SJSA1 (cell line): ENCODE measurements around the gene ZSWIM6. TPM values are rescaled to one million over a fixed set of nuclear protein-coding genes. Genes with fewer than 3 reads are reported as not detected.

Source experiments
- DNase-seq, 2 experiments: peaks; one replicate each; pipeline ENCODE4 v3.0.0-alpha.2; 2015 to 2020; ENCODE audit warnings: low spot score in 2 of 2, low read depth in 1 of 2
- H3K27ac ChIP-seq: fragments of 250-450 bp; sonication (Bioruptor Pico); 2 replicates; pipeline ENCODE4 v1.5.1; 2020; ENCODE audit warnings: mild to moderate bottlenecking, moderate library complexity
- H3K27me3 ChIP-seq: fragments of 250-450 bp; sonication (Bioruptor Pico); replicated peaks from 2 replicates; pipeline ENCODE4 v1.5.1; 2020; ENCODE audit warnings: mild to moderate bottlenecking, moderate library complexity
- H3K36me3 ChIP-seq: fragments of 250-450 bp; sonication (Bioruptor Pico); 2 replicates; pipeline ENCODE4 v1.5.1; 2020; ENCODE audit warnings: mild to moderate bottlenecking
- H3K4me1 ChIP-seq: fragments of 250-450 bp; sonication (Bioruptor Pico); replicated peaks from 2 replicates; pipeline ENCODE4 v1.6.1; 2021; ENCODE audit warnings: mild to moderate bottlenecking
- H3K4me3 ChIP-seq: fragments of 250-450 bp; sonication (Bioruptor Pico); 2 replicates; pipeline ENCODE4 v1.5.1; 2020; ENCODE audit warnings: mild to moderate bottlenecking
- H3K9me3 ChIP-seq: fragments of 250-450 bp; sonication (Bioruptor Pico); replicated peaks from 2 replicates; pipeline ENCODE4 v1.5.1; 2020; ENCODE audit warnings: mild to moderate bottlenecking
- total RNA-seq: library from RNA; depleted of rRNA; stranded (reverse); fragments of >200 nt; shearing (Covaris generic); gene quantifications from 2 replicates; pipeline ENCODE4 v1.2.3, GENCODE V29; 2014; rRNA removed

ZSWIM6 gene
- total RNA-seq, 1 experiment from 2014 or later = 13.1 TPM

DNA sequence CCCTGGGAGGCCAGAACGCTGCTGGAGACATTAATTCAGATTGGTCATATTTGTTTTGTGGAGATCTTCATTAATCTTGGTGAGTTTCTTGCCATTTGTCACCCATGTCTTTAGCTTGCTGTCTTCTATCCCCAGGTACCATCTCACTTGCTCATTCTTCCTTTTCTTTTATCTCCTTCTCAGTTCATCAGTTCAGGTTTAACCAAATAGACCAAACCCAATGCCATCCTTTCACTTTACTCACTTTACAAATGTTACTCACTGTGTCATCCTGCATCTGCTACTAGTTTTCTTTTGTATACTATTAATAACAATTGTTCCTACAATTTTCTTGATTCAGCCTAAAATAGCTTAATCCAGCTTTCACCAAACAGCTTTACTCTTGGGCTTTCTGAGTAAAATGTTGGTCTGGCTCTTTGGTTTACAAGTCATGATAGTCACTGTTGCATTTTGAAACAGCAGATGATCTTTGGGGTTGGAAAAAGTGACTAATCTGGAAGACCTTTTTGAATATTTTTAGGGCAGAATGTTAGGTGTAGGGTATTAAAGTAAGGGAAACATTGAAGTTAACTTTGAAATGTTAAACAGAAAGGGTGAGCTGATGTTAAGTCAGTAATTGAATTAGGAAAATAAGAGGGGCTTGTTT, 246.9 kb downstream of the ZSWIM6 start:
- Histone ChIP-seq H3K9me3 (no peaks in the 10 kb centered on the region), H3K4me1 (peaks cover 18% of the 10 kb centered on the region), H3K36me3 (no peaks in the 10 kb centered on the region), H3K4me3 (no peak overlapping the region), H3K27ac (no peak overlapping the region), H3K27me3 (no peaks in the 10 kb centered on the region)
- DNase-seq = no peak

GRCh38 chr5:61582205-61582820, 250.3 kb downstream of the ZSWIM6 start:
- peaks cover 18% of the 10 kb centered on the region for H3K4me1 ChIP-seq
- no peaks in the 10 kb centered on the region for H3K27me3 ChIP-seq
- no peak overlapping the region for H3K27ac ChIP-seq
- no peak for DNase-seq
- no peaks in the 10 kb centered on the region for H3K9me3 ChIP-seq
- H3K36me3 ChIP-seq = no peaks in the 10 kb centered on the region
- H3K4me3 ChIP-seq = no peak overlapping the region

GRCh38 chr5:61582887-61583286, 250.8 kb downstream of the ZSWIM6 start:
- peaks cover 24% of the 10 kb centered on the region for H3K4me1 ChIP-seq
- H3K36me3 ChIP-seq = no peaks in the 10 kb centered on the region
- H3K4me3 ChIP-seq = no peak overlapping the region
- no peaks in the 10 kb centered on the region for H3K9me3 ChIP-seq
- no peaks in the 10 kb centered on the region for H3K27me3 ChIP-seq
- no peak for DNase-seq
- no peak overlapping the region for H3K27ac ChIP-seq

GRCh38 chr5:61586096-61587084, 254.3 kb downstream of the ZSWIM6 start:
- no peaks in the 10 kb centered on the region for H3K27me3 ChIP-seq
- H3K4me3 ChIP-seq = no peak overlapping the region
- no peak for DNase-seq
- no peaks in the 10 kb centered on the region for H3K9me3 ChIP-seq
- H3K27ac ChIP-seq = peak overlapping the region; percentile 84
- H3K4me1 ChIP-seq = peaks cover 51% of the 10 kb centered on the region
- no peaks in the 10 kb centered on the region; the same call in 1 of the 2 replicates for H3K36me3 ChIP-seq

DNA sequence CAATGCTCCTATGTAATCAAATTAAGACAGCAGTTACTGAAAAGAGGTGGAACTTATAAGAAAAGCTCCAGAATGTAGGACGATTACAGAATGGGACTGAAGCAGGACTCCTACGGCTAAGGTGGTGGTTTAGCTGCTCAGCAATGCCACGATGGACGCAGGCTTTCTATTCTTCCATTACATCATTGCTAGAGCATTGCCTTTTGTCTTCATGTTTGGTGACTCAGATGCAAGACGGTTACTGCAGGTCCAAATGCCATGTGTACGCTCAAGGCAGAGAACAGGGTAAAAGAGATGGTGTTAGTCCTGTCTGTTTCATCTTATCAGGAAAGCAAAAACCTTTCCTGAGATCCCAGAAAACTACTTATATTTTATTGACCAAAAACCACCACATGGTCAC, 255.1 kb downstream of the ZSWIM6 start:
- Histone ChIP-seq H3K27ac (peak overlapping the region; percentile 84), H3K4me1 (peaks cover 52% of the 10 kb centered on the region)

GRCh38 chr5:61588216-61588615, 256.2 kb downstream of the ZSWIM6 start:
- Histone ChIP-seq H3K36me3 (no peaks in the 10 kb centered on the region; the same call in 1 of the 2 replicates), H3K4me3 (no peak overlapping the region), H3K27me3 (no peaks in the 10 kb centered on the region), H3K4me1 (peaks cover 52% of the 10 kb centered on the region), H3K27ac (no peak overlapping the region), H3K9me3 (no peaks in the 10 kb centered on the region)
- no peak for DNase-seq

More for the DNA sequence above, 255.1 kb downstream of the ZSWIM6 start:
- DNase-seq = peak; percentile 72 to 82
- Histone ChIP-seq H3K36me3 (no peaks in the 10 kb centered on the region; the same call in 1 of the 2 replicates), H3K9me3 (no peaks in the 10 kb centered on the region), H3K27me3 (no peaks in the 10 kb centered on the region), H3K4me3 (no peak overlapping the region)

DNA sequence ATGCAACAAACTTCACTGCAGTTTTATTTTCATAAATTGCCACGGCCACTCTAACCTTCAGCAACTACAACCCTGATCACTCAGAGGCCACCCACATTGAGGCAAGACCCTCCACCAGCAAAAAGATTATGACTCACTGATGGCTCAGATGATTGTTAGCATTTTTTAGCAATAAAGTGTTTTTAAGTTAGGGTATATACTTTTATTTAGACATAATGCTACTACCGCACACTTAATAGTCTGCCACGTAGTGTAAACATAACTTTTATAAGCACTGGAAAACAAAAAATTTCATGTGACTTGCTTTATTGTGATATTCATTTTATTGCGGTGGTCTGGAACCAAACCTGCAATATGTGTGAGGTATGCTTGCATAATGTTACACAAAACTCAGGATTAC, 257.9 kb downstream of the ZSWIM6 start:
- Histone ChIP-seq H3K4me3 (no peak overlapping the region), H3K27ac (peak overlapping the region; percentile 37), H3K9me3 (no peaks in the 10 kb centered on the region), H3K36me3 (no peaks in the 10 kb centered on the region; the same call in 1 of the 2 replicates), H3K4me1 (peaks cover 52% of the 10 kb centered on the region), H3K27me3 (no peaks in the 10 kb centered on the region)
- DNase-seq = peak; percentile 87 to 92

GRCh38 chr5:61590473-61590872, 258.4 kb downstream of the ZSWIM6 start:
- H3K4me1 ChIP-seq = peaks cover 52% of the 10 kb centered on the region
- no peaks in the 10 kb centered on the region for H3K27me3 ChIP-seq
- H3K36me3 ChIP-seq = no peaks in the 10 kb centered on the region; the same call in 1 of the 2 replicates
- no peaks in the 10 kb centered on the region for H3K9me3 ChIP-seq
- DNase-seq = no peak
- peak overlapping the region; percentile 37 for H3K27ac ChIP-seq
- H3K4me3 ChIP-seq = no peak overlapping the region

- H3K36me3 ChIP-seq = no peaks in the 10 kb centered on the region; the same call in 1 of the 2 replicates
- H3K27me3 ChIP-seq = no peaks in the 10 kb centered on the region
- peak in 1 of 2 experiments; percentile 18 for DNase-seq
- no peak overlapping the region for H3K4me3 ChIP-seq
- H3K4me1 ChIP-seq = peaks cover 44% of the 10 kb centered on the region
- no peak overlapping the region for H3K27ac ChIP-seq
- no peaks in the 10 kb centered on the region for H3K9me3 ChIP-seq
Measured at GRCh38 chr5:61591859-61592258, 259.8 kb downstream of the ZSWIM6 start.

DNA sequence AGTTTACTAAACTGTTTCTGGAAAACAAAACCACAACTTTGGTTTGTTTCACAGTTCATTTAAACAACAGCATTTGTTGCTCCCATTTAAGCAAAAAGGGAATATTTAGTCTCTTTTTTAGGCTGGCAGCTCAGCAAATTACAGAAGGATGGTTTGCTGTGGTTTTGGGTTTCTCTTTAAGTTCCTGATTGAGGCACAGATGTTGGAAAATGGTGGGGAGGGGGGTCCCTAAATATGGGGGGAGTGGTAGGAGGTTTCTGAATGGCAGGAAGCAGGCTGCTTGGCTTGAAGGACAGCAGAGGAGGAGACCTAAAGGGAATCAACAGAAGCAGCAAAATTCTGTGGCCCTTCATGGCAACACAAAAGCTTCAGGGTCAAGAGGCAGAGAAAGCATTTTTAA, 263.4 kb downstream of the ZSWIM6 start:
- no peaks in the 10 kb centered on the region for H3K36me3 ChIP-seq
- no peak overlapping the region for H3K27ac ChIP-seq

More for the DNA sequence above, 263.4 kb downstream of the ZSWIM6 start:
- Histone ChIP-seq H3K4me1 (peaks cover 36% of the 10 kb centered on the region), H3K4me3 (no peak overlapping the region), H3K9me3 (no peaks in the 10 kb centered on the region), H3K27me3 (no peaks in the 10 kb centered on the region)
- DNase-seq = no peak

Other genes starting within 250 kb of the ZSWIM6 start
- 63.6 and 71.8 TPM in 2 replicates for gene SMIM15, start 169.8 kb upstream of the ZSWIM6 start, total RNA-seq